ENCODE measurements around the gene RSBN1L. TPM values are rescaled to one million over a fixed set of nuclear protein-coding genes. Genes with fewer than 3 reads are reported as not detected.

Gene RSBN1L
- polyA plus RNA-seq, 1 donor from 2014 or later, result 24.7 TPM

DNA sequence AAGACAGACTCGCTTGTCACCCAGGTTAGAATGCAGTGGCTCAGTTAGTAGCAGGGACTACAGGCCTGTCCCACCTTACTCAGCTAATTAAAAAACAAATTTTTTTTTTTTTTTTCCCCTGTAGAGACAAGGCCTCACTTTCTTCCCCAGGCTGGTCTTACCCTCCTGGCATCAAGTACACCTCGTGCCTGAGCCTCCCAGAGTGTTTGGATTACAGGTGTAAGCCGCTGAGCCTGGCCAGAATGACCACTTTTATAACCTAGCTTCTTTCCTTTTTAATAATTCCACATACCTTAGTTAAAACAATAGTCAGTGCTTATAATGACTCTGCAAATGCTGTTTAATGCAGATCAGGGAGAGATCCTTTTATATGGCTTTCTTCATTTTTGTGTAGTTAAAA, 31.3 kb downstream of the RSBN1L start:
- Histone ChIP-seq H3K36me3 (ENCODE audit: insufficient read depth, low read length) (no peaks in the 10 kb centered on the region), H3K9me2 (ENCODE audit: insufficient read depth, low read length) (no peaks in the 10 kb centered on the region), H2AFZ (ENCODE audit: low read depth, low read length) (no peak overlapping the region), H3K9ac (ENCODE audit: low read length) (no peak overlapping the region), H3F3A (ENCODE audit: insufficient read depth, low read length, poor library complexity, severe bottlenecking) (no peaks in the 10 kb centered on the region), H3K79me2 (replicated peaks; ENCODE audit: insufficient read depth, low read length) (peaks cover 65% of the 10 kb centered on the region), H3K27me3 (ENCODE audit: insufficient read depth, low read depth, low read length) (no peaks in the 10 kb centered on the region), H3K4me2 (ENCODE audit: low read length) (no peak overlapping the region), H3K4me3 (ENCODE audit: low read length) (no peak overlapping the region), H3K9me3 (ENCODE audit: low read length) (no peaks in the 10 kb centered on the region), H3K27ac (ENCODE audit: low read length) (no peak overlapping the region), H4K20me1 (ENCODE audit: insufficient read depth) (no peaks in the 10 kb centered on the region)
- TF ChIP-seq TAF1 (IDR thresholded peaks at IDR 0.05; ENCODE audit: low read depth) (no peak), EZH2 (IDR thresholded peaks at IDR 0.05; ENCODE audit: borderline replicate concordance, insufficient read depth, low read length, poor library complexity, severe bottlenecking) (no peak), MXI1 (conservative IDR thresholded peaks at IDR 0.05; ENCODE audit: poor library complexity, severe bottlenecking) (no peak)

DNA sequence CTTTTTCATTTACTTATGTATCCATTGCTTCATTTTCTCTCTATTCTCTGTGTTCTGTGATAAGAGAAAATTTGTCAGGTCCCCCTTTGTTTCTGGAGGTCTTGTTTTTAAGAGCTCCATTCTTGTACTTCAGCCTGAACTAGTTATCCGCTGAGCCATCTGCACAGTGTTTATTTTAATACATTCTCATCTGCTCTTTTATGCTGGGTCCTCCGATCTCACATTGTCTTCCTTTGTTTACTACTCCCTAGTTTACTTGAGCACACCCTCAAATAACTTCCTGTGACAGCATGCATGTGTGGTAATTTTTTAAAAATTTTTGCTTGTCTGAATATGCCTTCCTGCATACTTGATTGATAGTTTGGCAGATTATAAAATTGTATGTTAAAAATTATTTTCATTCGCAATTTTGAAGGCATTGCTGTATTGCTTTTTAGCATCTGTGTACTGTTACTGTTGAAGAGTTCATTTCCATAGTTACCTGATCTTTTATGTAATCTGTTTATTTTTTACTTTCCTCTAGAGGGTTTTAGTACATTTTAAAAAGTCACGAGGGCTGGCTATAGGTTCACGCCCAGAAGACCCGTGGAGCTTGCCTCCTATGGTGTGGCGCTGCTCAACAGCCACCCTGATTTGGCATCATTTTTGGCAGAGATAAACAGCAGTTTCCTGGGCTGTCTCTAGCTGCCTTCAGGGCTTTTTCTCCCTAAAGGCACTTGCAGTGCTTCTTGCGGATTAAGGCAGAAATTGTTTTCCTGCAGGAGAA, 31.9 kb downstream of the RSBN1L start:
- H4K20me1 ChIP-seq (ENCODE audit: insufficient read depth), result no peaks in the 10 kb centered on the region
- H3K4me3 ChIP-seq (ENCODE audit: low read length), result no peak overlapping the region
- TF ChIP-seq, protein P1, sequence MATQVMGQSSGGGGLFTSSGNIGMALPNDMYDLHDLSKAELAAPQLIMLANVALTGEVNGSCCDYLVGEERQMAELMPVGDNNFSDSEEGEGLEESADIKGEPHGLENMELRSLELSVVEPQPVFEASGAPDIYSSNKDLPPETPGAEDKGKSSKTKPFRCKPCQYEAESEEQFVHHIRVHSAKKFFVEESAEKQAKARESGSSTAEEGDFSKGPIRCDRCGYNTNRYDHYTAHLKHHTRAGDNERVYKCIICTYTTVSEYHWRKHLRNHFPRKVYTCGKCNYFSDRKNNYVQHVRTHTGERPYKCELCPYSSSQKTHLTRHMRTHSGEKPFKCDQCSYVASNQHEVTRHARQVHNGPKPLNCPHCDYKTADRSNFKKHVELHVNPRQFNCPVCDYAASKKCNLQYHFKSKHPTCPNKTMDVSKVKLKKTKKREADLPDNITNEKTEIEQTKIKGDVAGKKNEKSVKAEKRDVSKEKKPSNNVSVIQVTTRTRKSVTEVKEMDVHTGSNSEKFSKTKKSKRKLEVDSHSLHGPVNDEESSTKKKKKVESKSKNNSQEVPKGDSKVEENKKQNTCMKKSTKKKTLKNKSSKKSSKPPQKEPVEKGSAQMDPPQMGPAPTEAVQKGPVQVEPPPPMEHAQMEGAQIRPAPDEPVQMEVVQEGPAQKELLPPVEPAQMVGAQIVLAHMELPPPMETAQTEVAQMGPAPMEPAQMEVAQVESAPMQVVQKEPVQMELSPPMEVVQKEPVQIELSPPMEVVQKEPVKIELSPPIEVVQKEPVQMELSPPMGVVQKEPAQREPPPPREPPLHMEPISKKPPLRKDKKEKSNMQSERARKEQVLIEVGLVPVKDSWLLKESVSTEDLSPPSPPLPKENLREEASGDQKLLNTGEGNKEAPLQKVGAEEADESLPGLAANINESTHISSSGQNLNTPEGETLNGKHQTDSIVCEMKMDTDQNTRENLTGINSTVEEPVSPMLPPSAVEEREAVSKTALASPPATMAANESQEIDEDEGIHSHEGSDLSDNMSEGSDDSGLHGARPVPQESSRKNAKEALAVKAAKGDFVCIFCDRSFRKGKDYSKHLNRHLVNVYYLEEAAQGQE (IDR thresholded peaks at IDR 0.05; ENCODE audit: borderline replicate concordance), result no peak
- TF ChIP-seq SMC3 (conservative IDR thresholded peaks at IDR 0.05; ENCODE audit: poor library complexity), result no peak
- no peak for TF ChIP-seq POLR2AphosphoS5 (IDR thresholded peaks at IDR 0.05)
- TF ChIP-seq, protein P2, sequence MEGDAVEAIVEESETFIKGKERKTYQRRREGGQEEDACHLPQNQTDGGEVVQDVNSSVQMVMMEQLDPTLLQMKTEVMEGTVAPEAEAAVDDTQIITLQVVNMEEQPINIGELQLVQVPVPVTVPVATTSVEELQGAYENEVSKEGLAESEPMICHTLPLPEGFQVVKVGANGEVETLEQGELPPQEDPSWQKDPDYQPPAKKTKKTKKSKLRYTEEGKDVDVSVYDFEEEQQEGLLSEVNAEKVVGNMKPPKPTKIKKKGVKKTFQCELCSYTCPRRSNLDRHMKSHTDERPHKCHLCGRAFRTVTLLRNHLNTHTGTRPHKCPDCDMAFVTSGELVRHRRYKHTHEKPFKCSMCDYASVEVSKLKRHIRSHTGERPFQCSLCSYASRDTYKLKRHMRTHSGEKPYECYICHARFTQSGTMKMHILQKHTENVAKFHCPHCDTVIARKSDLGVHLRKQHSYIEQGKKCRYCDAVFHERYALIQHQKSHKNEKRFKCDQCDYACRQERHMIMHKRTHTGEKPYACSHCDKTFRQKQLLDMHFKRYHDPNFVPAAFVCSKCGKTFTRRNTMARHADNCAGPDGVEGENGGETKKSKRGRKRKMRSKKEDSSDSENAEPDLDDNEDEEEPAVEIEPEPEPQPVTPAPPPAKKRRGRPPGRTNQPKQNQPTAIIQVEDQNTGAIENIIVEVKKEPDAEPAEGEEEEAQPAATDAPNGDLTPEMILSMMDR (IDR thresholded peaks at IDR 0.05; ENCODE audit: poor library complexity, severe bottlenecking), result no peak
- TF ChIP-seq RAD21 (conservative IDR thresholded peaks at IDR 0.05), result no peak
- TF ChIP-seq EZH2 (IDR thresholded peaks at IDR 0.05; ENCODE audit: borderline replicate concordance, insufficient read depth, low read length, poor library complexity, severe bottlenecking), result no peak
- no peak for TF ChIP-seq MXI1 (conservative IDR thresholded peaks at IDR 0.05; ENCODE audit: poor library complexity, severe bottlenecking)
- no peak for TF ChIP-seq TAF1 (IDR thresholded peaks at IDR 0.05; ENCODE audit: low read depth)
- no peaks in the 10 kb centered on the region for H3K36me3 ChIP-seq (ENCODE audit: insufficient read depth, low read length)
- H3K79me2 ChIP-seq (replicated peaks; ENCODE audit: insufficient read depth, low read length), result peaks cover 71% of the 10 kb centered on the region
- H3K27ac ChIP-seq (ENCODE audit: low read length), result no peak overlapping the region
- no peaks in the 10 kb centered on the region for H3F3A ChIP-seq (ENCODE audit: insufficient read depth, low read length, poor library complexity, severe bottlenecking)
- H3K9ac ChIP-seq (ENCODE audit: low read length), result no peak overlapping the region
- H3K27me3 ChIP-seq (ENCODE audit: insufficient read depth, low read depth, low read length), result no peaks in the 10 kb centered on the region
- no peaks in the 10 kb centered on the region for H3K9me3 ChIP-seq (ENCODE audit: low read length)
- H3K4me2 ChIP-seq (ENCODE audit: low read length), result no peak overlapping the region
- H3K9me2 ChIP-seq (ENCODE audit: insufficient read depth, low read length), result no peaks in the 10 kb centered on the region
- no peak overlapping the region for H2AFZ ChIP-seq (ENCODE audit: low read depth, low read length)
